Mesothelial cell of epicardium (in vitro differentiated cells): Measurements from ENCODE around the gene OR5B17. TPM values are rescaled to one million over a fixed set of nuclear protein-coding genes. Genes with fewer than 3 reads are reported as not detected.

Source experiments
- DNase-seq, 2 experiments: peaks; one replicate each; pipeline ENCODE4 v3.0.0; 2021; ENCODE audit warnings: low spot score in 2 of 2; ENCODE audit not compliant: unreplicated experiment in 2 of 2
- H3K27ac Mint-ChIP-seq: 2 replicates; pipeline ENCODE4 v1.8.0; 2021; ENCODE audit warnings: mixed read lengths
- H3K27me3 Mint-ChIP-seq: 2 replicates; pipeline ENCODE4 v1.8.0; 2021; ENCODE audit warnings: low read depth, mixed read lengths
- H3K36me3 Mint-ChIP-seq: 2 replicates; pipeline ENCODE4 v1.8.0; 2021; ENCODE audit warnings: mixed read lengths
- H3K4me1 Mint-ChIP-seq: 2 replicates; pipeline ENCODE4 v1.8.0; 2021; ENCODE audit warnings: mixed read lengths
- H3K4me3 Mint-ChIP-seq: 2 replicates; pipeline ENCODE4 v1.8.0; 2021; ENCODE audit warnings: mild to moderate bottlenecking, moderate library complexity, mixed read lengths
- H3K9me3 Mint-ChIP-seq: 2 replicates; pipeline ENCODE4 v1.8.0; 2021; ENCODE audit warnings: mixed read lengths
- total RNA-seq: library from RNA; stranded (reverse); gene quantifications from 3 replicates; pipeline ENCODE4 v1.2.1, GENCODE V29; 2021
- TF ChIP-seq, protein P1 (sequence below): fragments of 200-600 bp; sonication (generic); IDR thresholded peaks from one replicate; pipeline ENCODE4 v1.5.0; 2021; ENCODE audit warnings: antibody characterized with exemption; ENCODE audit not compliant: unreplicated experiment

The OR5B17 gene
- total RNA-seq, 1 donor from 2014 or later: not detected

DNA sequence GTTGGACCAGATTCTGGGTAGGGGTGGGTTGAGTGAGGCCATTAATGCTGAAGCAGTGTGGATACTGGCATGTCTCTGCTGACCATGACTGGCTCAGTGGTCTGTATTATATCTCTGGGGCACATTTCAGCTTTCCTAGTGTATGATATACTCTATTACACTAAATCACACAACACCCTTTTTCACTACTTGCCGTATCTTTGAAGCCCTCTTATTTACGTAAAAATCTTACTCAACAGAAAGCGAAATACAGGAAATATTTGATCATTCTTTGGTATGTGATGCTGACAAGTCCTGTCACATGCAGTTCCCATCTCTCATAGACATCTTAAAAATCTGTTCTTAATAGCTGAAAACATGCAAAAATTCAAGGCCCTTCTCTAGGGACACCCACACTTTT, 40.3 kb downstream of the OR5B17 start:
- no peak overlapping the region for H3K27ac Mint-ChIP-seq
- no peak for DNase-seq
- TF ChIP-seq, protein P1, sequence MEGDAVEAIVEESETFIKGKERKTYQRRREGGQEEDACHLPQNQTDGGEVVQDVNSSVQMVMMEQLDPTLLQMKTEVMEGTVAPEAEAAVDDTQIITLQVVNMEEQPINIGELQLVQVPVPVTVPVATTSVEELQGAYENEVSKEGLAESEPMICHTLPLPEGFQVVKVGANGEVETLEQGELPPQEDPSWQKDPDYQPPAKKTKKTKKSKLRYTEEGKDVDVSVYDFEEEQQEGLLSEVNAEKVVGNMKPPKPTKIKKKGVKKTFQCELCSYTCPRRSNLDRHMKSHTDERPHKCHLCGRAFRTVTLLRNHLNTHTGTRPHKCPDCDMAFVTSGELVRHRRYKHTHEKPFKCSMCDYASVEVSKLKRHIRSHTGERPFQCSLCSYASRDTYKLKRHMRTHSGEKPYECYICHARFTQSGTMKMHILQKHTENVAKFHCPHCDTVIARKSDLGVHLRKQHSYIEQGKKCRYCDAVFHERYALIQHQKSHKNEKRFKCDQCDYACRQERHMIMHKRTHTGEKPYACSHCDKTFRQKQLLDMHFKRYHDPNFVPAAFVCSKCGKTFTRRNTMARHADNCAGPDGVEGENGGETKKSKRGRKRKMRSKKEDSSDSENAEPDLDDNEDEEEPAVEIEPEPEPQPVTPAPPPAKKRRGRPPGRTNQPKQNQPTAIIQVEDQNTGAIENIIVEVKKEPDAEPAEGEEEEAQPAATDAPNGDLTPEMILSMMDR: no peak
- no peaks in the 10 kb centered on the region for H3K4me1 Mint-ChIP-seq
- no peaks in the 10 kb centered on the region for H3K27me3 Mint-ChIP-seq
- H3K36me3 Mint-ChIP-seq: no peaks in the 10 kb centered on the region
- peaks cover 24% of the 10 kb centered on the region for H3K9me3 Mint-ChIP-seq
- H3K4me3 Mint-ChIP-seq: no peak overlapping the region

DNA sequence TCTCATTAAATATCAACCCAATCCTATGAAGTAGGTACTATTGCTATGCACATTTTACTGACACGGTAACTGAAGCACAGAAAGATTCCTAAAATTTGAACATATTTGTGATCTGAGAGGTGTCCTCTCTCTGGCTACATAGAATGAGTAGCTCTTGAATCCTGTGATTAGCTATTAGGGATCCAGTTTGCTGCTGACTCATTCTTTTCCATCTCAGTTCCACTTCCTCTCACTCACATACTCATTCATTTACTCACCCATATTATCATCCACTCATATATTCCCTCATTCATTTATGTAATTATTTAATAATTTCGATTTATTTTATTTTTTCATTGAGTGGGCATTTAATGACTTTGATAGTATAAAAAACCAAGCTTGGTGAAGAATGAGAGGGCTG, 42.7 kb downstream of the OR5B17 start:
- Mint-ChIP-seq H3K4me3 (no peak overlapping the region), H3K9me3 (peaks cover 40% of the 10 kb centered on the region), H3K36me3 (no peaks in the 10 kb centered on the region), H3K27me3 (no peaks in the 10 kb centered on the region), H3K27ac (no peak overlapping the region), H3K4me1 (no peaks in the 10 kb centered on the region)
- TF ChIP-seq, protein P1: no peak
- DNase-seq: no peak

Other genes with a start within 250 kb of the OR5B17 start
- not detected in 3 replicates for gene OR9I1, start 233.5 kb downstream of the OR5B17 start, total RNA-seq
- not detected in 3 replicates for gene OR9Q2, start 170.0 kb downstream of the OR5B17 start, total RNA-seq
- not detected in 3 replicates for gene OR1S2, start 154.9 kb downstream of the OR5B17 start, total RNA-seq
- not detected in 3 replicates for gene OR1S1, start 146.3 kb downstream of the OR5B17 start, total RNA-seq
- gene OR10Q1, start 130.2 kb downstream of the OR5B17 start, total RNA-seq: not detected in 3 replicates
- not detected in 3 replicates for gene OR10W1, start 90.8 kb downstream of the OR5B17 start, total RNA-seq
- not detected in 3 replicates for gene OR5B3, start 47.8 kb upstream of the OR5B17 start, total RNA-seq
- not detected in 3 replicates for gene OR5B2, start 69.1 kb upstream of the OR5B17 start, total RNA-seq
- not detected in 3 replicates for gene OR5B12, start 83.2 kb upstream of the OR5B17 start, total RNA-seq
- not detected in 3 replicates for gene OR5B21, start 149.0 kb upstream of the OR5B17 start, total RNA-seq
- gene LPXN, start 216.8 kb upstream of the OR5B17 start, total RNA-seq: 5.1 to 6.2 TPM (median 5.8 TPM) in 3 replicates
- gene ZFP91, start 220.0 kb upstream of the OR5B17 start, total RNA-seq: 39.6 to 41.0 TPM (median 39.7 TPM) in 3 replicates